Epithelial cell of esophagus (primary cell): ENCODE results near the gene COX4I1.

Experiments used
- DNase-seq: peaks from one replicate; pipeline ENCODE4 v3.0.0; 2010; ENCODE audit warnings: low read depth
- H3K4me3 ChIP-seq: 2 replicates; pipeline ENCODE4 v1.5.1; 2011; ENCODE audit warnings: mild to moderate bottlenecking, low read length, control low read depth
- CTCF ChIP-seq: IDR thresholded peaks from 2 replicates; pipeline ENCODE4 v1.5.1; 2011; ENCODE audit warnings: low read depth, mild to moderate bottlenecking, low read length, control low read depth, inconsistent platforms; ENCODE audit not compliant: insufficient read depth; ENCODE audit errors: missing control alignments

COX4I1 gene

GRCh38 chr16:85851034-85851785 is 51.7 kb downstream of the COX4I1 start:
- no peak for TF ChIP-seq CTCF
- H3K4me3 ChIP-seq: no peak overlapping the region
- DNase-seq: peak; percentile 7

- no peak for TF ChIP-seq CTCF
- H3K4me3 ChIP-seq: no peak overlapping the region
- DNase-seq: no peak
These were observed 54.4 kb downstream of the COX4I1 start for GRCh38 chr16:85853547-85854545.

GRCh38 chr16:85854935-85855334 is 55.4 kb downstream of the COX4I1 start:
- no peak for DNase-seq
- H3K4me3 ChIP-seq: no peak overlapping the region
- TF ChIP-seq CTCF: no peak

- DNase-seq: no peak
- no peak for TF ChIP-seq CTCF
- no peak overlapping the region for H3K4me3 ChIP-seq
These were observed 56.6 kb downstream of the COX4I1 start for GRCh38 chr16:85856079-85856478.

- H3K4me3 ChIP-seq: no peak overlapping the region
- no peak for DNase-seq
- TF ChIP-seq CTCF: no peak
These were observed 57.1 kb downstream of the COX4I1 start for GRCh38 chr16:85856585-85856984.
